Measurements from ENCODE around the gene CYP4F2.

Gene CYP4F2

GRCh38 chr19:15828121-15828610 is 69.7 kb downstream of the CYP4F2 start:
- in situ Hi-C loops (cut with HindIII; ENCODE audit: low sequenced_read_pairs): no loop called here
